Endothelial cell of umbilical vein (primary cell): ENCODE measurements around the gene TRIM10.
"Not testable (repeated sequence)": the region's sequence is repeated elsewhere in the genome, so short reads cannot be mapped to it uniquely, and the experiment has no call there.

ENCODE experiments used
- EZH2 ChIP-seq: IDR thresholded peaks from 2 replicates; pipeline ENCODE4 v1.6.1; 2012; ENCODE audit warnings: borderline replicate concordance, low read depth, mild to moderate bottlenecking, moderate library complexity, low read length, inconsistent platforms; ENCODE audit not compliant: severe bottlenecking
- POLR2A ChIP-seq: IDR thresholded peaks from 2 replicates; pipeline ENCODE4 v1.6.1; 2012; ENCODE audit warnings: low read depth, mild to moderate bottlenecking, control low read depth, low read length
- TF ChIP-seq, protein P1 (sequence below), 2 donors: IDR thresholded peaks; 1 replicate in 1 of 2; 2 replicates in 1 of 2; pipeline ENCODE4 v1.5.1; 2011; ENCODE audit warnings: low read length in 2 of 2, mild to moderate bottlenecking in 2 of 2, moderate library complexity in 2 of 2, control low read depth in 1 of 2, inconsistent platforms in 1 of 2, low read depth in 1 of 2; ENCODE audit not compliant: insufficient read depth in 1 of 2; ENCODE audit errors: extremely low read depth in 1 of 2

- TF ChIP-seq, protein P1, sequence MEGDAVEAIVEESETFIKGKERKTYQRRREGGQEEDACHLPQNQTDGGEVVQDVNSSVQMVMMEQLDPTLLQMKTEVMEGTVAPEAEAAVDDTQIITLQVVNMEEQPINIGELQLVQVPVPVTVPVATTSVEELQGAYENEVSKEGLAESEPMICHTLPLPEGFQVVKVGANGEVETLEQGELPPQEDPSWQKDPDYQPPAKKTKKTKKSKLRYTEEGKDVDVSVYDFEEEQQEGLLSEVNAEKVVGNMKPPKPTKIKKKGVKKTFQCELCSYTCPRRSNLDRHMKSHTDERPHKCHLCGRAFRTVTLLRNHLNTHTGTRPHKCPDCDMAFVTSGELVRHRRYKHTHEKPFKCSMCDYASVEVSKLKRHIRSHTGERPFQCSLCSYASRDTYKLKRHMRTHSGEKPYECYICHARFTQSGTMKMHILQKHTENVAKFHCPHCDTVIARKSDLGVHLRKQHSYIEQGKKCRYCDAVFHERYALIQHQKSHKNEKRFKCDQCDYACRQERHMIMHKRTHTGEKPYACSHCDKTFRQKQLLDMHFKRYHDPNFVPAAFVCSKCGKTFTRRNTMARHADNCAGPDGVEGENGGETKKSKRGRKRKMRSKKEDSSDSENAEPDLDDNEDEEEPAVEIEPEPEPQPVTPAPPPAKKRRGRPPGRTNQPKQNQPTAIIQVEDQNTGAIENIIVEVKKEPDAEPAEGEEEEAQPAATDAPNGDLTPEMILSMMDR (IDR thresholded peaks at IDR 0.05; ENCODE audit: extremely low read depth in 1 of 2, insufficient read depth in 1 of 2, low read depth in 1 of 2, low read length in 2 of 2) = not testable (repeated sequence)
- TF ChIP-seq POLR2A, EZH2: not testable (repeated sequence)
Measured at GRCh38 chr6:30140240-30140639, 20.8 kb downstream of the TRIM10 start.
